Lower lobe of right lung (tissue), 2 donors: Measurements from ENCODE around the gene ORAI1. TPM values are rescaled to one million over a fixed set of nuclear protein-coding genes. Genes with fewer than 3 reads are reported as not detected.
A peak's percentile ranks its signal among the peaks of the same experiment; 100 is the strongest.

Source experiments
- ATAC-seq, 2 donors: fragments of 200-7000 bp; cut with Tn5 transposase; one replicate each; pipeline ENCODE4 v1.9.1; 2020 to 2022; ENCODE audit warnings: mild to moderate bottlenecking in 2 of 2, moderate library complexity in 2 of 2
- DNase-seq: peaks from one replicate; pipeline ENCODE4 v3.0.0-alpha.2; 2020
- H3K27ac ChIP-seq: fragments of 200-600 bp; one replicate; pipeline ENCODE4 v1.8.0; 2022
- H3K27me3 ChIP-seq: fragments of 200-600 bp; one replicate; pipeline ENCODE4 v1.8.0; 2022; ENCODE audit warnings: low read depth
- H3K36me3 ChIP-seq: fragments of 200-600 bp; one replicate; pipeline ENCODE4 v1.8.0; 2022; ENCODE audit warnings: mild to moderate bottlenecking
- H3K4me1 ChIP-seq: fragments of 200-600 bp; one replicate; pipeline ENCODE4 v1.8.0; 2022
- H3K4me3 ChIP-seq: fragments of 200-600 bp; one replicate; pipeline ENCODE4 v1.8.0; 2022; ENCODE audit warnings: mild to moderate bottlenecking
- H3K9me3 ChIP-seq: fragments of 200-600 bp; one replicate; pipeline ENCODE4 v1.8.0; 2022
- CTCF ChIP-seq: fragments of 200-600 bp; IDR thresholded peaks from one replicate; pipeline ENCODE4 v1.8.0; 2022; ENCODE audit warnings: antibody characterized with exemption, mild to moderate bottlenecking
- intact Hi-C: fragments of 100-400 bp; cut with DNase I; formaldehyde crosslinking; loops from one replicate; pipeline ENCODE4 v1.11.0; 2022
- total RNA-seq: library from RNA; stranded (reverse); fragmentation: NEBNext Ultra II Directional; extraction: Animal tissue kit (Norgen Biotek cat#: 25700); gene quantifications from one replicate; pipeline ENCODE4 v1.2.1, GENCODE V29; 2021
- donor health status: DM: no; HTN: yes; CAD: no; lungs with severe emphysema.

The ORAI1 gene
- total RNA-seq, 1 donor from 2014 or later: 39.0 TPM

GRCh38 chr12:121610239-121611149 is 15.8 kb upstream of the ORAI1 start:
- no peak for TF ChIP-seq CTCF
- no peaks in the 10 kb centered on the region for H3K27me3 ChIP-seq
- no peaks in the 10 kb centered on the region for H3K4me1 ChIP-seq
- H3K9me3 ChIP-seq: no peaks in the 10 kb centered on the region
- no peak for DNase-seq
- H3K36me3 ChIP-seq: no peaks in the 10 kb centered on the region
- ATAC-seq: no peak
- intact Hi-C loops: no loop called here
- no peak overlapping the region for H3K4me3 ChIP-seq
- H3K27ac ChIP-seq: no peak overlapping the region

- ATAC-seq (peak in 1 of 2 donors; percentile 35), DNase-seq (no peak)
- intact Hi-C loops: no loop called here
- Histone ChIP-seq H3K9me3 (no peaks in the 10 kb centered on the region), H3K27ac (no peak overlapping the region), H3K36me3 (no peaks in the 10 kb centered on the region), H3K4me3 (no peak overlapping the region), H3K4me1 (no peaks in the 10 kb centered on the region), H3K27me3 (no peaks in the 10 kb centered on the region)
- TF ChIP-seq CTCF: no peak
Measured at GRCh38 chr12:121611306-121611705, 15.0 kb upstream of the ORAI1 start.

- Histone ChIP-seq H3K9me3 (no peaks in the 10 kb centered on the region), H3K4me3 (no peak overlapping the region), H3K36me3 (no peaks in the 10 kb centered on the region), H3K4me1 (no peaks in the 10 kb centered on the region), H3K27ac (no peak overlapping the region), H3K27me3 (no peaks in the 10 kb centered on the region)
- DNase-seq: no peak
- no peak for TF ChIP-seq CTCF
- intact Hi-C loops: no loop called here
- peak in 1 of 2 donors; percentile 14 for ATAC-seq
Measured at GRCh38 chr12:121613462-121613861, 12.9 kb upstream of the ORAI1 start.

- H3K27me3 ChIP-seq: no peaks in the 10 kb centered on the region
- no peaks in the 10 kb centered on the region for H3K4me1 ChIP-seq
- DNase-seq (no peak), ATAC-seq (peak in 1 of 2 donors; percentile 49)
- no peak overlapping the region for H3K4me3 ChIP-seq
- no peak for TF ChIP-seq CTCF
- no peaks in the 10 kb centered on the region for H3K36me3 ChIP-seq
- no peak overlapping the region for H3K27ac ChIP-seq
- H3K9me3 ChIP-seq: no peaks in the 10 kb centered on the region
- intact Hi-C loops: no loop called here
Measured at GRCh38 chr12:121614872-121615467, 11.4 kb upstream of the ORAI1 start.

GRCh38 chr12:121618659-121619233 is 7.6 kb upstream of the ORAI1 start:
- no peaks in the 10 kb centered on the region for H3K36me3 ChIP-seq
- intact Hi-C loops: no loop called here
- DNase-seq: no peak
- H3K27ac ChIP-seq: no peak overlapping the region
- ATAC-seq: no peak
- H3K4me3 ChIP-seq: no peak overlapping the region
- H3K4me1 ChIP-seq: no peaks in the 10 kb centered on the region
- no peaks in the 10 kb centered on the region for H3K27me3 ChIP-seq
- H3K9me3 ChIP-seq: no peaks in the 10 kb centered on the region
- TF ChIP-seq CTCF: no peak
